Nucleus accumbens (tissue), 56 donors: Measurements from ENCODE around the gene MRPS23.

Experiments used
- DNase-seq, 56 donors: peaks; one replicate each; lab custom pipeline; 2025; lab: John Stamatoyannopoulos, UW

Gene MRPS23

GRCh38 chr17:57880086-57880456, 30.2 kb upstream of the MRPS23 start:
- DNase-seq, result peak in 1 of 56 donors; percentile 24

- no peak for DNase-seq
These were observed 29.7 kb upstream of the MRPS23 start for GRCh38 chr17:57879437-57880085.

- DNase-seq, result no peak
These were observed 28.0 kb upstream of the MRPS23 start for GRCh38 chr17:57877803-57878377.

DNA sequence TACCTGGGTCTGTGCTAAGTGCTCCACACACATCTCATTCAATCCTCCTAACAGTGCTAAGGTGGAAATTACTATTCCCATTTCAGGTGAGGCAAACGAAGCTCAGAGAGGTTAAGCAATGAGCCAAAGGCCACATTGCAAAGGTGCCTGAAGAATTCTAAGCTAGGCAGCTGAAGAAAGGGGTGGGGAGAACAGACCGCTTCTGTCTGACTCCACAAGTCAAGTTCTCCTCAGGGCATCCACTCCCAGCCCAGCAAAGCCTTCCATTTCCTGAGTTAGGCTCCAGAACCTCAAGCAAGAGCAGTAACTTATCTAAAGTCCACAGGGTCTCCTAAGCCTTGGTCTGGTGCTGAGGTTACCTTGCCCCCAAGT, 27.0 kb upstream of the MRPS23 start:
- DNase-seq, result no peak

GRCh38 chr17:57876023-57876865, 26.4 kb upstream of the MRPS23 start:
- no peak for DNase-seq

GRCh38 chr17:57875290-57876022, 25.6 kb upstream of the MRPS23 start:
- DNase-seq, result peak in 54 of 56 donors; percentile 27 to 89 (median 70)

GRCh38 chr17:57874434-57875289, 24.8 kb upstream of the MRPS23 start:
- peak in 53 of 56 donors; percentile 42 to 88 (median 70) for DNase-seq

GRCh38 chr17:57874058-57874419, 24.2 kb upstream of the MRPS23 start:
- DNase-seq, result no peak

- DNase-seq, result peak in 6 of 56 donors; percentile 17 to 28 (median 22)
These were observed 23.6 kb upstream of the MRPS23 start for GRCh38 chr17:57873261-57874057.

DNA sequence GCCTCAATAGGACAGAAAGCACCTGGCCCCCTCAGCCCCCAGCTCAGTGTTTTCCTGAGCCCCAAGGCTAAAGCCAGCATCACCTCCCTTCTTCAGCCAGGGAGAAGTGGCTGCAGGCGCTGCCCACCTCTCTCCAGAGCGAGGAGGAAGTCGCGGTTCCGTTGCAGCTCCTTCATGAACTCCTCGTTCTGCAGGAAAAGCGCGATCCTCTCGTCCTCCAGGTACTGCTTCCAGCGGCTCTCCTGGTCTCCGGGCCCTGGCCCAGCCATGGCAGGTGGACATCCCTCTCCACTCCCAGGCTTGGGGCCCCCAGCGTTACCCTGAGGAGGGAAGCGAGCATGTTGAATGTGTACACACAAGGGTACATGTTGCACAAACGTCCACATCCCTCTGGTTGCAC, 22.7 kb upstream of the MRPS23 start:
- DNase-seq, result no peak

DNA sequence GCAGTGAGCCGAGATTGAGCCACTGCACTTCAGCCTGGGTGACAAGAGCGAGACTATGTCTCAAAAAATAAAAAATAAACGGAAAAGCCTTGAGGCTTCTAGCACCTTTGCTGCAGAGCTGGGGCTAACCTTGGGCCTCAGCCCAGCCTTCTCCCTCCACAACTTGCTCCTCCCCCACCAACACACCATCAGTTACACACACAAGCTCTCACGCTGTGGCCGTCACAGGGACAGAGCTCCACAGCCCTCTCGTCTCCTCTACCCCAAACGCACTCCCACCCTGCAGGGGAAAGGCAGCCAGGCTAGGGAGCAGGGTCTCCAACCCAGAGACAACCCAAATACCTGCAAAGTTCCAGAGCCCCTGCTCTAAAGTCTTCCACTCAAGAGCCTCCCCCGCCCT, 22.0 kb upstream of the MRPS23 start:
- DNase-seq, result no peak

DNA sequence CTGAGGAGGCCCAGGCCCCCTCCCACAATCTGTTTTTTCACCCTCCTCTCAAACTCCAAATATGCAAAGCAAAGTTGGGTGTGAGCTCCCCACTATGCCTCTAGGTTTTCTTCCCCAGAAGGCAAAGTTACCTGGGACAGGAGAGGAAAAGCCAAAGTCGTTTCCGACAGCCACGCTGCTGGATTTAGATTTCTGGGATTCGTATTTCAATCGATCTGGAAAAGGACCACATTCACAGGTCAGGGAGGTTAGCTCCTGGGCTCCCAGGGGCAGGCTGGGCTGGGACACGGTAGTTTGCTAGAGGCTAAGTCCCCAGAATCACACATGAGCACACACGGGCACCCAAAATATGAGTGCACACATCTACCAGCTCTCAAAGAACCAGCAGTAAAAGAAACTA, 21.3 kb upstream of the MRPS23 start:
- no peak for DNase-seq

DNA sequence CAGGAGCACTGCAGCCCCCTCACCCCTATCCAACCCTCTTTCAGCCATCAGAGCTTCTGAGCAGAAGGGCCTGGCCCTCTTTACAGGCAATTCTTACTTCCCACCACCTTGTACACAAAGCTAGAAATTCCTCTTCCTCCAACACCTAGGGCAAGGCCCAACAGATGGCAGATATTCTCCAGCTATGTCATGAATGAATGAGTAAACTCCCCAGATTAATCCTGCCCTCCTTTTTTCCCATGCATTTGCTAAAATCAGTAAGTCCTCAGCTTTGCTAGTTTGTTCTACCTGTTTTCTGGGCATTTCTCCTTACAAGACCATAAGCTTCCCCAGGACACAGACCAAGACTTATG, 20.4 kb upstream of the MRPS23 start:
- no peak for DNase-seq

DNA sequence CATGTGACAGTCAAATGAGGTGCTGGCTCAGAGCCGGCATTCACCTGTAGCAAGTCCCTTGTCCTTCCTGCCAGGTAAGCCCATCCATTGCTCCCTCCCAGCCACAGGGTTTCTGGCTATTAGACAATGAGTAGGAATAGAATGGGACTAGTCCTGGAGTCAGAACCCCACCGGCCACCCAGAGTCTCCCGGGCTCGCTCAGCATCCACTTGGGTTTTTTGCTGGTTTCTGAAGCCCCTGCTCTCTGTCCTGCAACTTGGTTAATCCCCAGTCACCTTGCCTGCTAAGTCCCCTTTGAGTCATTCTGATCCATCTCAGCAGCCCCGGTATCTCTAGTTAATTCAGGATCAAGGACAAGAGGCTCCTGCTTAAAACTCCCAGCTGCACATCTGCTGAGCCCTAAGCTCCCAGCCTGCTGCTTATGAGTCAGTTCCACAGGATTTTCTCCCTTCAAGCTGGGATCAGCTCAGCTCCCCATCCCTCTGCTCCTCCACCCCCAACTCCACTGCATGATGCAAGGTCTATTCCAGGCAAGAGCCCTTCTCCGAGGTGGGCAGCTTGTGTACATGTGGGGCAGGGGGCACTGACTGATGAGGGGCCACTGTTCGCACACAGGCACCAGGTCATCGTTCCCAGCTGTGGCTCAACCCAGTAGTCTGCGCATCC, 19.9 kb upstream of the MRPS23 start:
- DNase-seq, result peak in 7 of 56 donors; percentile 11 to 50 (median 30)

DNA sequence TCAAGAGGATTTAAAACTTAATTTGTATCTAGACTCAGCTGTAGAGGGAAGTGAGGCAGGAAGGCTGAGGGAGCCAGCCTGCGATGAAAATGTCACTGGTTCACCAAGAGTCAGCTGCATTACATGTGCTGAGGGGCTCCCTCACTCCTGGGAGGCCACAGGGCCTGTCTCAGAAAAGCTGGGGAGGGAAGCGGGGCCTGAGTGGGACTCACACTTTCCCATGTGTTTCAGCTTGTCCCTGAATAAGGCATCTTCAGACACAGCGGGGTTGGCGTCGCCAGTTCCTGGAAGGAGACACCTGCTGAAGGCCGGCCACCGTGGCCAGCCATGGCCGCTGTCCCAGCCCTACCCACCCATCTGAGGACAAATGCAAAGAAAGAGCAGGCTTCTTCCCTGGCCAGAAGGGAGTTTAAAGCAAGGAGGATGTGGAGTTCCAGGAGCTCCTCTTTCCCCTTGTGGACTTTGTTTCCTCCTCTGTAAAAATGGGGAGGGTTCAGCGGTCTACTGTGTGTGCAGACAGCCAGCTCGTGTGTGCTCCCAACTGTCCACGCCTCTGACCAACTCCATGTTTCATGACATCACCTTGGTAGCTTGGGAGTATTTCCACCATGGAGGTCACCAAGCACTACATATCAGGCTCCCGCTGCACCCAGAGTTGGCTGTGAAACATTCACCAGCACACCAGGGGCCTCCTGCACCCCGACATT, 19.2 kb upstream of the MRPS23 start:
- DNase-seq, result no peak

GRCh38 chr17:57868007-57868909, 18.4 kb upstream of the MRPS23 start:
- DNase-seq, result peak in 12 of 56 donors; percentile 11 to 66 (median 38)

DNA sequence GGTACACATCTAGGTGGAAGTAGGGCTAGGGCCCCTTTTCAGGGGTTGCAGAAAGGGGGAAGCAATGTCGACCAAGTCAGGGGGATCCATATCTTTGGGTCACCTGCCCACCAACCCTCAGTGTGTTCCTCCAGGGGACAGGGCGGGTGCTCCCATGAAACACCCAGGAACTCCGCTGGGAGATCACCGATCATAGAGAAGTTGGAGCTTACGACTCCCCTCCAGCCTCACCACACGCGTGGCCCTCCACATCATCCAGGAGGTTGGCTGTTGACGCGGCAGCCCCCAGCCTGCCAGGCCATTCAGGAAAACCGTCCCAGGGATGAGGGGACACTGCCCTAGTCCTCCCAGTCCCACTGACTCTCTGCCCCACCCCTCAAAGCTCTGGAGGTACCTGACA, 17.3 kb upstream of the MRPS23 start:
- no peak for DNase-seq
